Testis (tissue), 3 donors: Measurements from ENCODE around the gene CFAP157. TPM values are rescaled to one million over a fixed set of nuclear protein-coding genes. Genes with fewer than 3 reads are reported as not detected.

Source experiments
- DNase-seq: peaks from one replicate; pipeline ENCODE4 v3.0.0-alpha.2; 2019
- H3K27ac ChIP-seq, 2 donors: fragments of 200-600 bp; sonication (generic); one replicate each; pipeline ENCODE4 v1.5.1; 2019
- H3K27me3 ChIP-seq: fragments of 200-600 bp; sonication (generic); one replicate; pipeline ENCODE4 v1.5.1; 2019
- H3K36me3 ChIP-seq: fragments of 200-600 bp; sonication (generic); one replicate; pipeline ENCODE4 v1.5.1; 2017; ENCODE audit warnings: low read depth; ENCODE audit errors: missing control alignments
- H3K4me1 ChIP-seq: fragments of 200-600 bp; sonication (generic); one replicate; pipeline ENCODE4 v1.5.1; 2019
- H3K4me3 ChIP-seq, 2 donors: fragments of 200-600 bp; sonication (generic); one replicate each; pipeline ENCODE4 v1.5.1; 2017 to 2019
- H3K9me3 ChIP-seq: fragments of 200-600 bp; sonication (generic); one replicate; pipeline ENCODE4 v1.5.1; 2017
- CTCF ChIP-seq, 3 experiments: fragments of 450-650 bp in 2 of 3; fragments of 200-600 bp in 1 of 3; sonication (generic) in 1 of 3; IDR thresholded peaks; one replicate each; pipeline ENCODE4 v1.5.1; 2016 to 2019; ENCODE audit warnings: antibody characterized with exemption in 3 of 3, mild to moderate bottlenecking in 2 of 3, moderate library complexity in 1 of 3
- POLR2A ChIP-seq: fragments of 450-650 bp; IDR thresholded peaks from one replicate; pipeline ENCODE4 v1.6.1; 2017; ENCODE audit warnings: antibody characterized with exemption, mild to moderate bottlenecking, moderate library complexity
- WGBS, 2 donors: methylation state at CpG; one replicate each; pipeline ENCODE4 v1.1.5; 2018; 5-methylcytosine and 5-hydroxymethylcytosine counted together
- intact Hi-C: fragments of 100-400 bp; cut with DNase I; formaldehyde crosslinking; loops from one replicate; pipeline ENCODE4 v1.15.1; 2023; ENCODE audit warnings: low total_unique reads
- polyA plus RNA-seq: library from polyadenylated mRNA; stranded (reverse); fragments of 350-450 nt; fragmentation: Illumina TruSeq; extraction: RNeasy Lipid Tissue Mini Kit (QIAGEN cat#74804); gene quantifications from one replicate; pipeline ENCODE4 v1.2.3, GENCODE V29; 2014; ENCODE audit warnings: low read depth, low replicate concordance; ENCODE audit not compliant: insufficient read depth
- total RNA-seq, 2 donors: library from RNA; depleted of rRNA; stranded (reverse); fragments of >200 nt; gene quantifications; one replicate each; pipeline ENCODE4 v1.2.3, GENCODE V29; 2016

Gene CFAP157
- total and polyA plus RNA-seq, 3 donors from 2014 or later = 11.6 to 30.6 (median 26.5) TPM

DNA sequence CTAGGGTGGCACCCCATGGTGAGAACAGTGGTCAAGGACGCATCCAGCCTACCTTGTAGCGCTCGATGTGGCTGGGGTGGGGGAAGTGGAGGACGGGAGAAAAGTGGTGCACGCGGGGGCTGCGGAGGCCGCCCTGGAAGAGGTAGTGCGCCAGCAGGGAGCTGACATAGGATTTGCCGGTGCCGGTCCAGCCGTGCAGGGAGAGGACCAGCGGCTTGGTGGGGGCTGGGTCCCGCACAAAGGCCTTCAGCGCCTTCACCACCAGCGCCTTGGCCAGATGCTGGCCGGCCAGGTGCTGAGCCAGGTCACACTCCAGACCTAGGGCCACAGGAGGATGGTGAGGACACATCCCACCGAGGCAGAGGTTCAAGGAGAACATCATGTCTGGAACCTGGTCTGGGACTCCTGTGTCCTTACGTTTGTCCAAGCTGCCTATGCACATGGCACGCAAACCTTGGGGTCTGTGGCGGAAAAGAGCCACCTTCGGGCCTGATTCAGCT is 27.5 kb downstream of the CFAP157 start:
- Histone ChIP-seq H3K27me3 (no peaks in the 10 kb centered on the region), H3K4me3 (peak overlapping the region; percentile 77 to 88), H3K36me3 (no peaks in the 10 kb centered on the region), H3K27ac (peak overlapping the region; percentile 72 to 94), H3K4me1 (peaks cover 35% of the 10 kb centered on the region), H3K9me3 (no peaks in the 10 kb centered on the region)
- DNase-seq = no peak
- whole genome bisulfite sequencing, 2 donors = 12 to 48% methylated on average over 15 to 22 of the region's 22 CpGs
- intact Hi-C loops = loop anchor here (5.0 to 10.0 kb wide), 2 partner anchors 141 to 142 kb away; partner anchors contain the start of gene AK1
- TF ChIP-seq CTCF (IDR thresholded peaks at IDR 0.05) = no peak
- TF ChIP-seq POLR2A = no peak

DNA sequence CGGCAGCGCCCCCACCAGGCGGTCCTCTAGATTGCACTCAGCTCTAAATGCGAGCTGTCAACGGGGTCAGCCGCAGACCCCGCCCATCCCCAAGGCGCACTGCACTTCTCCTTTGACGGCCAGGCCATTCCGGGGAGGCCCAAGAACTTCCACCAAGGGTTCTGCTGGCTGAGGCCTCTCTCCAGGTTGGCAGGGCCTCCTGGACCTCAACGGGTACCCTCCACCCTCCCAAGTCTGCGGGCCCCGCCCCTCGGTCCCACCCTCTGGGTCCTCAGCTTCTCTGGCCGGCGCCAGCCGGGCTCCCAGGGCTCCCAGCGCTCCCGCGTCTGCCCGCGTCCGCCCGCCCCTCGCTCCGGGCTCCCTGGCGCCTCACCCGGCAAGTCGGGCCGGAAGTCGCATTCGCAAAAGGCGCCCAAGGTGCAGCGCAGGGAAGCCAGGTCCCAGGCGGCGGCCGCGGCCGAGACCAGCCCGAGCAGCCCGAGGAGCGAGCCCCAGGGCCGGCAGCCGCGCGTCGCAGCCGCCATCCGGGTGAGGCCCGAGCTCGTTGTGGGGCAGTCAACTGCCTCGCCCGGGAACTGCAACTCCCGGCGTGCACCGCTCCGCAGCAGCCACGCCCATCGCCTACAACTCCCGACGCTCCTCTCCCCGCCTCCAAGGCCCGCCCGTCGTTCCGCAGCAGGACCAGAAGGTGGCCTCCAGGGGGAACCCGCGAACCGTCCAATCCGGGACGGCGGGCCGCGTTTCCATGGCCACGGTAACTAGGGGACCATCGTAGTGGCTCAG is 28.1 kb downstream of the CFAP157 start, which contains the start of gene TOR2A:
Gene TOR2A, minus strand, starts transcription at position 548 of the 783 bp plus-strand sequence. Its CDS starts 24 bp downstream, at position 524.
- peak within 1 kb of the TSS; percentile 72 to 94 for H3K27ac ChIP-seq
- TF ChIP-seq CTCF (IDR thresholded peaks at IDR 0.05) = peak; percentile 89 to 99 (median 98)
- TF ChIP-seq POLR2A = peak; percentile 20
- peak; percentile 98 for DNase-seq
- WGBS, 2 donors = 0 to 1% methylated on average over 12 to 74 of the region's 76 CpGs
- no peaks in the 10 kb centered on the region for H3K9me3 ChIP-seq
- intact Hi-C loops = loop anchor here (5.0 to 10.0 kb wide), 4 partner anchors 47 to 182 kb away; partner anchors contain the start of genes AK1 and ST6GALNAC4
- H3K4me1 ChIP-seq = peaks cover 35% of the 10 kb centered on the region
- H3K4me3 ChIP-seq = peak within 1 kb of the TSS; percentile 77 to 88
- no peaks in the 10 kb centered on the region for H3K27me3 ChIP-seq
- H3K36me3 ChIP-seq = no peaks in the 10 kb centered on the region

- intact Hi-C loops = loop anchor here (5.0 to 10.0 kb wide), 3 partner anchors 47 to 182 kb away; partner anchors contain the start of genes AK1 and ST6GALNAC4
- Histone ChIP-seq H3K4me1 (peaks cover 36% of the 10 kb centered on the region), H3K36me3 (no peaks in the 10 kb centered on the region), H3K9me3 (no peaks in the 10 kb centered on the region), H3K4me3 (peak overlapping the region; percentile 77 to 88), H3K27me3 (no peaks in the 10 kb centered on the region), H3K27ac (no peak overlapping the region)
- no peak for TF ChIP-seq CTCF (IDR thresholded peaks at IDR 0.05)
- no peak for TF ChIP-seq POLR2A
- 29 to 36% methylated on average over 15 of the region's 15 CpGs for WGBS, 2 donors
- no peak for DNase-seq
These were observed 28.9 kb downstream of the CFAP157 start for GRCh38 chr9:127735530-127736185.

GRCh38 chr9:127738666-127739065 is 31.9 kb downstream of the CFAP157 start:
- intact Hi-C loops = loop anchor here (5.0 to 10.0 kb wide), 3 partner anchors 44 to 179 kb away; partner anchors contain the start of genes AK1 and ST6GALNAC4
- H3K4me3 ChIP-seq = no peak overlapping the region
- peaks cover 21% of the 10 kb centered on the region for H3K4me1 ChIP-seq
- 85 to 97% methylated on average over 2 to 13 of the region's 13 CpGs for WGBS, 2 donors
- DNase-seq = no peak
- no peak overlapping the region for H3K27ac ChIP-seq
- H3K9me3 ChIP-seq = no peaks in the 10 kb centered on the region
- TF ChIP-seq POLR2A (no peak), CTCF (IDR thresholded peaks at IDR 0.05) (no peak)
- H3K36me3 ChIP-seq = no peaks in the 10 kb centered on the region
- H3K27me3 ChIP-seq = no peaks in the 10 kb centered on the region
